ENCODE measurements around the gene BORCS5.
"Not testable (repeated sequence)": the region's sequence is repeated elsewhere in the genome, so short reads cannot be mapped to it uniquely, and the experiment has no call there.

- TF ChIP-seq, protein P1, sequence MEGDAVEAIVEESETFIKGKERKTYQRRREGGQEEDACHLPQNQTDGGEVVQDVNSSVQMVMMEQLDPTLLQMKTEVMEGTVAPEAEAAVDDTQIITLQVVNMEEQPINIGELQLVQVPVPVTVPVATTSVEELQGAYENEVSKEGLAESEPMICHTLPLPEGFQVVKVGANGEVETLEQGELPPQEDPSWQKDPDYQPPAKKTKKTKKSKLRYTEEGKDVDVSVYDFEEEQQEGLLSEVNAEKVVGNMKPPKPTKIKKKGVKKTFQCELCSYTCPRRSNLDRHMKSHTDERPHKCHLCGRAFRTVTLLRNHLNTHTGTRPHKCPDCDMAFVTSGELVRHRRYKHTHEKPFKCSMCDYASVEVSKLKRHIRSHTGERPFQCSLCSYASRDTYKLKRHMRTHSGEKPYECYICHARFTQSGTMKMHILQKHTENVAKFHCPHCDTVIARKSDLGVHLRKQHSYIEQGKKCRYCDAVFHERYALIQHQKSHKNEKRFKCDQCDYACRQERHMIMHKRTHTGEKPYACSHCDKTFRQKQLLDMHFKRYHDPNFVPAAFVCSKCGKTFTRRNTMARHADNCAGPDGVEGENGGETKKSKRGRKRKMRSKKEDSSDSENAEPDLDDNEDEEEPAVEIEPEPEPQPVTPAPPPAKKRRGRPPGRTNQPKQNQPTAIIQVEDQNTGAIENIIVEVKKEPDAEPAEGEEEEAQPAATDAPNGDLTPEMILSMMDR (IDR thresholded peaks at IDR 0.05), result not testable (repeated sequence)
- TF ChIP-seq POLR2A (IDR thresholded peaks at IDR 0.05), result not testable (repeated sequence)
Observed at GRCh38 chr12:12419165-12419564, 62.3 kb downstream of the BORCS5 start.

Measured in thyroid gland (tissue), 4 donors.